HepG2 (cell line): ENCODE data around the gene PLA2G12B. TPM values are rescaled to one million over a fixed set of nuclear protein-coding genes. Genes with fewer than 3 reads are reported as not detected.
A peak's percentile ranks its signal among the peaks of the same experiment; 100 is the strongest.

Experiments
- AHDC1 ChIP-seq: sonication (generic); formaldehyde crosslinking; IDR thresholded peaks from 2 replicates; pipeline ENCODE4 v1.5.1; 2020; ENCODE audit warnings: mild to moderate bottlenecking, missing genetic modification reagents, borderline replicate concordance
- CCAR2 ChIP-seq: fragments of 200-400 bp; formaldehyde crosslinking; optimal IDR thresholded peaks from 2 replicates; pipeline ENCODE3; 2018; ENCODE audit warnings: low read depth, mild to moderate bottlenecking, low read length, moderate library complexity
- FOXK1 ChIP-seq: sonication (generic); formaldehyde crosslinking; IDR thresholded peaks from 2 replicates; pipeline ENCODE4 v1.4.0; 2020; ENCODE audit warnings: low read depth, missing genetic modification reagents, borderline replicate concordance
- GATAD2A ChIP-seq: IDR thresholded peaks from 2 replicates; pipeline ENCODE4 v1.6.1; 2016
- JUN ChIP-seq: sonication (generic); formaldehyde crosslinking; IDR thresholded peaks from 2 replicates; pipeline ENCODE4 v1.4.0; 2020; ENCODE audit warnings: mild to moderate bottlenecking, missing genetic modification reagents
- MAF1 ChIP-seq: sonication (generic); formaldehyde crosslinking; IDR thresholded peaks from 2 replicates; pipeline ENCODE4 v1.5.0; 2020; ENCODE audit warnings: missing genetic modification reagents, borderline replicate concordance
- NR0B2 ChIP-seq: sonication (generic); formaldehyde crosslinking; IDR thresholded peaks from 2 replicates; pipeline ENCODE4 v1.4.0; 2020; ENCODE audit warnings: mild to moderate bottlenecking, missing genetic modification reagents
- RBFOX2 ChIP-seq: fragments of 200-400 bp; formaldehyde crosslinking; IDR thresholded peaks from 2 replicates; pipeline ENCODE4 v1.6.1; 2017; ENCODE audit warnings: low read depth, mild to moderate bottlenecking, low read length
- SIN3A ChIP-seq: IDR thresholded peaks from 2 replicates; pipeline ENCODE4 v1.6.1; 2011; ENCODE audit warnings: low read depth, mild to moderate bottlenecking, control low read depth, low read length, borderline replicate concordance
- TIGD3 ChIP-seq: sonication (generic); formaldehyde crosslinking; IDR thresholded peaks from 2 replicates; pipeline ENCODE4 v1.5.1; 2020; ENCODE audit warnings: mild to moderate bottlenecking, missing genetic modification reagents, borderline replicate concordance
- ZBTB7B ChIP-seq: sonication (generic); formaldehyde crosslinking; IDR thresholded peaks from 2 replicates; pipeline ENCODE4 v1.4.0; 2020; ENCODE audit warnings: missing genetic modification reagents
- ZFP37 ChIP-seq: sonication (generic); formaldehyde crosslinking; IDR thresholded peaks from 2 replicates; pipeline ENCODE4 v1.4.0; 2020; ENCODE audit warnings: missing genetic modification reagents, borderline replicate concordance
- ZNF276 ChIP-seq: sonication (generic); formaldehyde crosslinking; IDR thresholded peaks from 2 replicates; pipeline ENCODE4 v1.4.0; 2020; ENCODE audit warnings: mild to moderate bottlenecking, low read depth, missing genetic modification reagents
- ZNF430 ChIP-seq: sonication (generic); formaldehyde crosslinking; IDR thresholded peaks from 2 replicates; pipeline ENCODE4 v1.9.0; 2021; ENCODE audit warnings: mild to moderate bottlenecking, missing genetic modification reagents
- ZNF546 ChIP-seq: sonication (generic); formaldehyde crosslinking; conservative IDR thresholded peaks from 2 replicates; pipeline ENCODE4 v1.8.1; 2023; ENCODE audit warnings: mild to moderate bottlenecking, missing genetic modification reagents
- ZNF562 ChIP-seq: sonication (generic); formaldehyde crosslinking; IDR thresholded peaks from 2 replicates; pipeline ENCODE4 v1.8.0; 2022; ENCODE audit warnings: missing genetic modification reagents, borderline replicate concordance
- ZNF740 ChIP-seq: sonication (generic); formaldehyde crosslinking; IDR thresholded peaks from 2 replicates; pipeline ENCODE4 v1.4.0; 2020; ENCODE audit warnings: missing genetic modification reagents
- polyA plus RNA-seq, 8 experiments: library from polyadenylated mRNA; depleted of rRNA in 3 of 8; stranded (reverse) in 7 of 8; unstranded in 1 of 8; fragments of >200 nt; fragmentation: Illumina TruSeq in 4 of 8; extraction: Trizol in 4 of 8; gene quantifications; 2 replicates each; pipeline versions ENCODE4 v1.2.1 to v1.2.3, GENCODE V29; 2011 to 2016; ENCODE audit warnings: low read depth in 4 of 8, missing spikeins in 1 of 8, mixed read lengths in 1 of 8; ENCODE audit not compliant: insufficient read depth in 1 of 8
- total RNA-seq, 5 experiments: library from RNA; depleted of rRNA; stranded (reverse); fragments of >200 nt; fragmentation: Illumina TruSeq; extraction: Trizol; gene quantifications; 2 replicates each; pipeline ENCODE4 v1.2.3, GENCODE V29; 2016; ENCODE audit warnings: low read depth in 1 of 5

Gene PLA2G12B
- total and polyA plus RNA-seq, 2 of the 13 experiments (the other 11 are each of a cell fraction or from before 2014, with no cell fraction given) = 7.7 to 38.0 TPM

- TF ChIP-seq TIGD3 (CRISPR knock-in tag) = no peak
- TF ChIP-seq SIN3A = no peak
- TF ChIP-seq JUN (CRISPR knock-in tag) = peak; percentile 41; the same call in 1 of the 2 replicates
- TF ChIP-seq GATAD2A (CRISPR knock-in tag) = peak; percentile 13; the same call in 1 of the 2 replicates
- no peak for TF ChIP-seq ZNF546 (CRISPR knock-in tag)
- TF ChIP-seq ZNF430 (CRISPR knock-in tag) = 0 out of 2 replicates have a peak, but pooled peaks have one; percentile 38
- TF ChIP-seq ZNF276 (CRISPR knock-in tag) = no peak
- 0 out of 2 replicates have a peak, but pooled peaks have one; percentile 34 for TF ChIP-seq ZNF740 (CRISPR knock-in tag)
- TF ChIP-seq AHDC1 (CRISPR knock-in tag) = 0 out of 2 replicates have a peak, but pooled peaks have one; percentile 46
- TF ChIP-seq ZBTB7B (CRISPR knock-in tag) = no peak; the same call in 1 of the 2 replicates
- TF ChIP-seq NR0B2 (CRISPR knock-in tag) = no peak
- TF ChIP-seq FOXK1 (CRISPR knock-in tag) = no peak
- TF ChIP-seq RBFOX2 = no peak
- TF ChIP-seq MAF1 = no peak
- no peak for TF ChIP-seq ZNF562 (CRISPR knock-in tag)
- no peak for TF ChIP-seq ZFP37
- TF ChIP-seq CCAR2 = no peak
Measured at GRCh38 chr10:72954596-72955554, at the start of gene PLA2G12B (continued).
